HG02870 (cell line): ENCODE measurements around the gene HECW1.
"Not testable (repeated sequence)": the region's sequence is repeated elsewhere in the genome, so short reads cannot be mapped to it uniquely, and the experiment has no call there.

ENCODE experiments used
- ATAC-seq: cut with Tn5 transposase; IDR thresholded peaks from one replicate; pipeline ENCODE4 v1.9.1; 2021; ENCODE audit warnings: mild to moderate bottlenecking, moderate library complexity; ENCODE audit not compliant: unreplicated experiment

The HECW1 gene

GRCh38 chr7:43345696-43346095 is 233.2 kb downstream of the HECW1 start:
- ATAC-seq: not testable (repeated sequence)

- ATAC-seq: no peak
Measured at GRCh38 chr7:43351683-43352082, 239.2 kb downstream of the HECW1 start.

GRCh38 chr7:43353902-43354301 is 241.5 kb downstream of the HECW1 start:
- no peak for ATAC-seq

GRCh38 chr7:43362652-43363034 is 250.2 kb downstream of the HECW1 start:
- no peak for ATAC-seq

GRCh38 chr7:43363035-43363791 is 250.8 kb downstream of the HECW1 start:
- no peak for ATAC-seq

GRCh38 chr7:43364391-43364790 is 251.9 kb downstream of the HECW1 start:
- ATAC-seq: no peak

GRCh38 chr7:43372676-43373355 is 260.4 kb downstream of the HECW1 start:
- ATAC-seq: no peak

GRCh38 chr7:43377196-43377960 is 264.9 kb downstream of the HECW1 start:
- no peak for ATAC-seq

- no peak for ATAC-seq
Measured at GRCh38 chr7:43379210-43379609, 266.8 kb downstream of the HECW1 start.

- no peak for ATAC-seq
Measured at GRCh38 chr7:43384616-43385308, 272.3 kb downstream of the HECW1 start.

- ATAC-seq: no peak
Measured at GRCh38 chr7:43385309-43385680, 272.8 kb downstream of the HECW1 start.

- no peak for ATAC-seq
Measured at GRCh38 chr7:43385856-43386255, 273.4 kb downstream of the HECW1 start.

GRCh38 chr7:43387932-43388331 is 275.5 kb downstream of the HECW1 start:
- ATAC-seq: no peak

GRCh38 chr7:43390576-43390975 is 278.1 kb downstream of the HECW1 start:
- no peak for ATAC-seq

- no peak for ATAC-seq
Measured at GRCh38 chr7:43391518-43391917, 279.1 kb downstream of the HECW1 start.

- no peak for ATAC-seq
Measured at GRCh38 chr7:43392638-43393330, 280.3 kb downstream of the HECW1 start.

GRCh38 chr7:43394441-43395130 is 282.1 kb downstream of the HECW1 start:
- no peak for ATAC-seq

GRCh38 chr7:43395351-43395750 is 282.9 kb downstream of the HECW1 start:
- ATAC-seq: no peak

- no peak for ATAC-seq
Measured at GRCh38 chr7:43396187-43396740, 283.8 kb downstream of the HECW1 start.

- no peak for ATAC-seq
Measured at GRCh38 chr7:43398831-43399230, 286.4 kb downstream of the HECW1 start.
